GM21786 (cell line): ENCODE measurements around the gene SLC37A1.

ENCODE experiments used
- ATAC-seq: cut with Tn5 transposase; IDR thresholded peaks from one replicate; pipeline ENCODE4 v1.9.1; 2021; ENCODE audit not compliant: unreplicated experiment

SLC37A1 gene

DNA sequence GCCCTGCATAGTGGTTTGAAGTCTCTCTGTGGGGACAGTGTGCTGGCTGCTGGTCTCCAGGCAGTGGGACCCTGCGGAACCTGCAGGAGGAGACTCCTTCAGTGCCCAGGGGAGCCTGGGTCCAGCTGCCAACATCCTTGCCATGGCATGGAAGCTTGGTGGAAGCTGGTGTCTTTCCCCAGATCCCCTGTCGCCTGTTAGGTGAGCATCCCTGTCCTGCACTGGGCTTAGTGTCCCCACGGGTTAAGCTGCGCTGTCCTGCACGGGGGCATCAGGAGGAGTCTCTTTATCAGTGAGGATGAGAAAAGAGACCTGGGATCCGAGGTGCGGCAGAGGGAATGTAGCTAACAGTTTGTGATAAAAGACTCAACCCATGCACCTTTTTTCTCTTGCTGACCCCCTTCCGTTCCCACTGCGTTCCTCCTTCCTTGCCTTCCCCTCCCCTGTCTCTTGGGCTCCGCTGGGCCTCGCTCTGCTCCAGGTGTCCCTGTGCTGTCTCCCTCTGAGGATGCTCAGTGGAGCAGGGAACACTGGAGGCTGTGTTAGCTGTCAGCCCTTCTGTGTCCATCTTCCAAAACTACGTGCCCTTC, 59.3 kb downstream of the SLC37A1 start:
- no peak for ATAC-seq

DNA sequence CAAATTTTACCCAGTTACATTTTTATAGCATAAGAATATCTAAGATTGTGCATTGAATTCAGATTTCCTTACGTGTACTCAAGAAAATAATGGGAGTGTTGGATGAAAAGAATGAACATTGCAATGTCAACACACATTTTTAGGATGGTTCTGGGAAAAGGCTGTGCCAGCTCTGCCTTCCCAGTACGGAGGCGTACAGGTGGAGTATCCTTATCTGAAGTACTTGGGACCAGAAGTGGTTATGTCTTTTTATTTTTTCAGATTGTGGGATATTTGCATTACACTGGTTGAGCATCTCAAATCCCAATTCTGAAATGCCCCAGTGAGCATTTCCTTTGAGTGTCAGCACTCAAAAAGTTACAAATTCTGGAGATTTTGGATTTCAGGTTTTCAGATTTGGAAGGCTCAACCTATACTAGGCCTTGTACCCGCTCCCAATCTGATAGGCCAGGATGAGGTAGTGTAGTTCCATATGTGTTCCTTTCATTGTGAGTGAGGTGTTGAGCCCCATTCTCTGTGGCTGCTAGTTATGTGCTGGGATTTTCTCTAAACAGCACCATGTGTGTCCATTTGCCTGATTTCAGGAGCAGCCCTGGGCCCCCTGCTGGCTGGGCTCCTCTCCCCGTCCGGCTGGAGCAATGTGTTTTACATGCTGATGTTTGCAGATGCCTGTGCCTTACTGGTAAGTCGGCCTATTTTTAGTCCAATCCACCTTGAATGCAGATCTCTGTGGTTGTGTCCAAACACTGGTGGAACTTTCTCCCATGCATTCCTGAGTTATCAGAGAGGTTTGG, 60.8 kb downstream of the SLC37A1 start:
- ATAC-seq, result no peak

DNA sequence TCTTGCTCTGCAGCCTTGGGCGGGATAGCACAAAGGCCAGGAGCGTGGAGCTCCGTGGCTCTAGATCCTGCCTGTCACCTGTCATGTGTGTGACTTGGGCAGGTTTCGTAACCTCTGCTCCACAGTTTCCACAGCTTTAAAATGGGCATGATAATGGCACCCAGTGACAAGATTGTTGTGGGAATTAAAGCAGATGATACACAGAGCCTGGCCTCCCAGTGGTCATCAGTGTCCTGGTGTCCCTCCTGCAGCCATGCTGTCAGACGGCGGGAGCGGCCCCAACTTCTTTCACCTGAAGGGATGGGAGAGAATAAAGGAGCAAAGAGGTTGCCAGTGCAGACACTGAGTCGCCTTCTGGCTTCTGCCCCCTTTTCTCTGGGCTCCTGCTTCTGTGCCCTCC, 61.5 kb downstream of the SLC37A1 start:
- ATAC-seq, result no peak

DNA sequence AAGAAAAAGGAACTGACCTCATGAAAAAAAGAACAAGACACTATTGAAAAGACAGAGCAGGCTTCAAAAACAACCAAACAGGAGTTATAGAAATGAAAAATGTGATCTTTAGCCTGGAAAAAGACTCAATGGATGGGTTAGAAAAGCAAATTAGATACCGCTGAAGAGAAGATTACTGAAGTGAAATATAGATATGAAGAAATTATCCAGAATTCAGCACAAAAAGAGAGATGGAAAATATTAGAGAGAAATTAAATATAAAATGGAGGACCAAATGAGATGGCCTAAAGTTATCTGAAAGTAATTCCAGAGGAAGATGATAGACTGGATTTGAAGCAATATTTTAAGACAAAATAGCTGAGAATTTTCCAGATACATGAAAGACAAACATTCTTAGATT, 63.0 kb downstream of the SLC37A1 start:
- ATAC-seq, result no peak

DNA sequence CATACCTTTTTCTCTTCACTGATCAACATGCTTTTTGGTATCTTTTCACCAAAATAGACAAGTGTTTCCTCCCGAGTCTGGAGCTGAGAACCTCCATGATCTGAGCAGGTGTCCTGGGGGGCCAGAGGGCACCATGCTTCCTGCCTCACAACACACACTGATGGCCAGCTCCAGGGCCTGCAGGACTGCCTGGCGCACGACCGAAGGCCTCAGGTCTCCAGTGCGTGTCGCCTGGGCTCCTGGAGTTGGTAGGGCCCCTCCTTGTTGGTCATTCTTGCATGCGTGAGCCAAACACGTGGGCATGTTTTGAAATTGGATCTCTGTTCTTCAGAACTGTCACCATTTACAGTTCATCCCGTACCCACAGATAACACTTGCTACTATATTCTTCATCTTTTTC, 64.4 kb downstream of the SLC37A1 start:
- no peak for ATAC-seq

DNA sequence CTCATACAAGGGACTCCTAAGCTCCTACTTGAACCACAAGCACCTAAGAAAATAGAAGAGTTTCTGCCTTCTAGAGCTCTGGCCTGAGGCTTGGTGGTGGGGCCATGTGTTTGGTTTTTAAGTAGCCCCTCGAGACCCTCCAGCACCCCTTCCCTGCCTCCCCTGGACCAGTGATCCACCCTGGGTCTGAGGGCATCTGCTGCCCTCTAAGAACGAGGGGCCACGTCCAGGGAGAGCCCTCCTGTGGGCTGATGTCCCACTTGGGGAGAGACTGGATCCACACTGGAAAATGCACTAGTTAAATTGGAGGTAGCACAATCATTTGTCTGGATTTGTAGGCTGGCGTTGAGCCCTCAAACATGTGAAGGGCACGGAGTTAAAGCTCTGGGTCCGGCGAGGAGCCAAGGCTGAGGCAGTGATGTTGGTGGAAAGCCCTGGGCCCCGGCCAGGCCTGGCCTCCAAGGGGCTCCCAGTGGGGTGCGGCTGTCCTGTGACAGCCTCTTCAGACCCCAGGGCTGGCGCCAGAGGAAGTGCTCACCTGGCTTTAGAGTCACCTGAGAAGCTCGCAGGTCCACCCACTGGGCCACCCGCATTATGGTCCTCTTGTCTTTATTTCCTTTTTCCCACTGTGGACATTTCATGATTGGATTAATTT, 65.2 kb downstream of the SLC37A1 start:
- ATAC-seq, result no peak

DNA sequence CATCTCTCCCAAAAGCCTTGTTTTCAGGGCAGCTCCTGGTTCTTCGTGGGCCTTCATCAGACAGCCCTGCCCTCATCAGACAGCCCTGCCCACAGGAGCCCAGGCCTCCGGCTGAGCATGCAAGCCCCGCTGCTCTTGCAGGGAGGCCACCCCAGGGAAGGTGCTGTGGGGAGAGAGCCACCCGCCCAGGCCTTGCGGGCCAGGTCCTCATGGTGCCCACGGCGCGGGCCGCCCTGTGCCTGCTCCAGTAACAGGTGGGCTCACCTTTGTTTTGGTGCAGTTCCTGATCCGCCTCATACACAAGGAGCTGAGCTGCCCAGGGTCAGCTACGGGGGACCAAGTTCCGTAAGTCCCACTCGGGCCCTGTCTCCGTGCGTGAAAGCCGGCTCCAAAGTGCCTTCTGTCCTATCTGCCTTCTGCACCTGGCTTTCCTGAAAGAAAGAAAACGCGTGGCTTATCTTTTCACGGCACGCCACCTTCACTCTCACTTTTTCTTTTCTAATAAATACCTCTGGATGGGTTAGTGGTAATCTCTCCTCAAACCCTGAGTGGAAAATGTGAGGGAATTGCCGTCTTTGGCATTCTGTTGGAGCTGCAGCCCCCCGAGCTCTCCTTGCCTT, 65.9 kb downstream of the SLC37A1 start:
- ATAC-seq, result no peak

DNA sequence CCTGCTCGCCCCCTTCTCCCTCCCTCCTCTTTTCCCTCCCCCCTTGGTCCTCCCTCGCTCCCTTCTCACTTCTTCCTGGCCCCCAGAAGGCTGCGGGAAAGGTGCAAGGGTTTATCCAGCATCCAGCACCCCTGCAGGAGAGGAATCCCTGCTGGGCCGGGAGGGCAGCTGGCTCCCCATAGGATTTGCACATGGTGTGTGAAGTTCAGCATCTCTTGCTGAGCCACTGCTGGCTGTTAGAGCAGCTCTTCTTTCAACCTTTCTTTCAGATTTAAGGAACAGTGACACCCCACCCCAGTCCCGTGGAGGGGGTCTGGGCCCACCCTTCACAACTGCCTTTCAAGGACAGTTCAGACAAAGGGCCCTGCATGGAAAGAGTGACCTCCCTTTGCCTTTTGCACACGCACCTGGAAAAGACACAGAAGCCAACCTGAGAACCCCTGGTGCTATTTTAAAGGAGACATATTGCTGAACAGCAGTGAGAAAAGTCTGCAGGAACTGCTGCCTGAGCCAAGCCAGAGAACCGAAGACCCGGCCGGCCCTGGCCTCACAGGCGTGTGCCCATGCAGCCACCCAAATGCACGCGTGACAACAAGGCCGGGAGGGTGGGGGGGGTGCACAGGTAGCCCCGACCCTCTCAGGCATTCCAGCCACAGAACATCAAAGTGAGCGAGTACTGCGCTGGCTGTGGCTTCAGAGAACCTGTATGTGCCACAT, 66.6 kb downstream of the SLC37A1 start:
- no peak for ATAC-seq

DNA sequence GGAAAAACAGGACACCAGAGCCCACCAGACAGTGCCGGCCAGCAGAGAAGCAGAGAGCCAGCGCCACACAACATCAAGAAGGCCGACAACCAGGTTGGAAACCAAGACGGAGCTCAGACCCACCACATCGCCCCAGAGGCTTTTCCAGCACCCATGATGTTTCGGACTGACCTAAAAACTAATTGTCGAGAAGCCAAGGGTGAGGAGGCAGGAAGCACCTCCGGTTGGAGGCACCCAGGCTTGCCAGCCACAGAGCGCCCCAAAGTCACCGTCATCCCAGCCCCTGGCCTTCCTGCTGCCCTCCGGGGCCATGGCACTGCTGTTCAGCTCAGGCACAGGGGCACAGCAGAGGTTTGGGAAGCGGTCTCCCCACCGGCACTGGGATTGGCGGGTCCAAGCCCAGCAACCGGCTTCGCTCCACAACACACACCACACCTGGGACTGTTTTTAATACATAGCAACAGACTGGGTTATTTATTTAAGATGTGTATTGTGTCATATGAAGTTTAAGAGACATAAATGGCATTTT, 67.2 kb downstream of the SLC37A1 start:
- ATAC-seq, result no peak

DNA sequence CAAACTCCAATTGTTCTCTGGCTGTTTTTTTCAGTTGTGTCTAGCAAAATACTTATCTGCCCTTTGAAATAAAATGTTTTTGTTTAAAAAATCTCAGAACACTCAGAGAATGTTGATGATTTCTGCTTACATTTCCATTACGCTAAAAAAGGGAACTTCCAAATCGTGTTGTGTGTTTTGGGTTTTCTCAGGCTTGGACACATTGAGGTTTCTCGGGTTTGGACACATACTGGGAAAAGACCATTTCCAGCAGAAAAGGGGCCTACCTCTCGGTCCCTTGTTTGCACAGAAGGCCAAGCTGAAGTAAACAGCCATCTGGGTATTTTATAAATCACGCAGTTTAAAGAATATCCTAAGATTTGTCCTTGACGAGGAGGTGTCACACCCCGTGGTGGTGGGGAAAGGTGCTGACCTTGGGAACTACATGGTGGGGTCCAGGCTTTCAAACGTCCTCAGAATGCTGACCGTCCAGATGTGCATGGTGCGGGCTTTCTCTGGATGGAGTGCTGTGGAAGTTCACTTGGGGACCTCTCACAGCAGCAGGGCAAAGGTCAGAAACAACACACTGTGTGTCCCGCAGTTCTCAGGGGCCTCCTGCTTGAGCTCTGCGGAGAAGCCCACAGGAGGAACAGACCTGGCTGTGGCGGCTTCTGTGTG, 67.8 kb downstream of the SLC37A1 start:
- no peak for ATAC-seq

DNA sequence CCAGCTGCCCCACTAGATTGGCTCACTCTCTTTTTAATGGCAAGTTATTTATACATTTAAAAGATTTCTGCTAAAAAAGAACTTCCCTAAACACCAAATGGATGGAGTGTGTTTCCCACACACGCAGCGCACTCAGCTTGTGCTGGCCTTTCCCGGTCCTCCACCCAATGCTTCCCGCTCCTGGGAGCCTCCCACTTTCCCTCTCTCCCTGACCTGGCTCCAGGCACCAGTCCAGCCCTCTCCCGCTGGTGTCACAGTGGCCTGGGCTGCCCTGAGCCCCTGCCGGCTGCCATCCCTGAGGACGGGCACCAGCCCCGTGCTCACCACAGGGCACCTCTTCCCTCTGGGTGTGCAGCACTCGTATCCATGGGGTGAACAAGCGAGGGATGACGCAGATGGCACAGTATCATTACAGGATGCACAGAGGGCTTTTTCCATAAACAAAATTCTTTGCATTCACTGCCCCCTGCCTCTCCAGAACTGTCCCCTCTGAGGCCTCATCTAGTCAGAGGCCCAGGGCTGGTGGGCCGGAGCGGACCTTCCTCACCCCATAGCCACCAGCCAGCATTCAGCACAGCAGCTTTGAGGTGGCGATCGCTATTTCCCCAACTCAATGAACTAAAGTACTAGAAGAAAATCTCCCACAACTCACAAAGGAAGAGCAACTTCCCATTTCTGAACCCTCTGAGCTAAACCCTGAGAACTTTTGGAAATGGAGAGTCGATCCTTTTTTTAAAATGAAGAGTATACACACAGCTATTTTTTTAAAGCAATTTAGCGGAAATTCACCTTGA, 68.5 kb downstream of the SLC37A1 start:
- ATAC-seq, result no peak

DNA sequence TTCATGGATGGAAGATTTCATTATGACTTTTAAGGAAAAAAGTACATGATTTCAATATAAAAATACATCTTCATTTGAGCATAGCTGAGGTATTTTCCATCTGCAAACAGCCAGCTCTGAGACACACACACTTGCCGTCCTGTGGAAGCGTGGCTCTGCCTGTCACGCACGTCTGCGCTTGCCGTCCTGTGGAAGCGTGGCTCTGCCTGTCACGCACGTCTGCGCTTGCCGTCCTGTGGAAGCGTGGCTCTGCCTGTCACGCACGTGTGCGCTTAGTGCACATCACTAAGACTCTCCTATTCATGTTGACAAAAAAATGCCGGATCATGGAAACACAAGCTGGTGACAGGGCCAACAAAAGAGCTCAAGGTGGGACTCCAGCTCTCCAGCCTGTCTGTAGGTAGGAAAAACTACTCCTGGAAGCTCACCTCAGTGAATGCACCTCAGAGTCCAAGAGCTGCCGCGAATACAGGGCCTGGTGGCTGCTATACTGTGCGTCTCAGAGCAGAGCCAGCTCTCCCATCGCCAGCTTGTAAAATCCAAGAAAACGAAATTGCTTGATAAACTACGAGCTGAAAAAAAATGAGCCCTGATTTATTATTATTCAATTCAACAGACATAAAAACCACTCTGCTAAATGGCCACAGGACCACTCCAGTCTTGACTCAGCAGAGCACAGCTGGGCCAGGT, 69.3 kb downstream of the SLC37A1 start:
- ATAC-seq, result no peak

DNA sequence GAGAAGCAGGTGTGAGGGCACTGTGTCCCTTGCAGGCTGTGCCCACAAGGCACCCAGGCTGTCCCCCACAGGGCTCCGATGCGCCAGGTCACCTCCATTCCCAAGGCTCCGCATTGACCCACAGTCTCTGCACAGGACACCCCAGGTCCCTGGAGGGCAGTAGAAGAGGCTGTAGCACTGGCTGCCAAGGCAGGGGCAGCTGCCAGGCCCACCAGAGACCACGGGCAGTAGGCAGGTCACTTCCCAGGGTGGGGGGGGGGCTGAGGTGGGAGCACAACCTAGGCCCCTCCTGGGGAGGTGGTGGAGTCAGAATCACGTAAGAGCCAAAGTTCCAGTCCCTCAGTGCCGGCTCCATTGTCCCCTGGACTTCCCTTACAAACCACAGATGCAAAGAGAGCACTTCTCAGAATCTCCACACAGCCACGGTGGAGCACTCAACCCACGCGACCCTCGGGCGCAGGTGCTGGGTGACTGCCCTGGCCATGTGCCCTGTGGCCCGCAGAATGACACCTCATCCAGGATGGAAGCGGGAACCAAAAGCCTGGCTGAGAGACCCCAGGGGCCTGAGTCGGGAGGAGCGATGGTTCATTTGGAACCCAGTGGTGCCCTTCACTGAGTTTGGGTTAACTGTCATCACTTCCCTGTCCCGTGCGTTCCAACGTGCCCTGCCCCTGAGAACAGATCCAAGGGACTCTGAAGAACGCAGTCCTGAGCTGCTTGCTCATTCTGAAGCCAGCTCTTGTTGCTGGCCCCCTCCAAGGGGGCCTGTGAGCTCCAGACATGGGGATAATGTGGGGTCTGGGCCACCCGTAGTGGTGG, 70.0 kb downstream of the SLC37A1 start:
- no peak for ATAC-seq

DNA sequence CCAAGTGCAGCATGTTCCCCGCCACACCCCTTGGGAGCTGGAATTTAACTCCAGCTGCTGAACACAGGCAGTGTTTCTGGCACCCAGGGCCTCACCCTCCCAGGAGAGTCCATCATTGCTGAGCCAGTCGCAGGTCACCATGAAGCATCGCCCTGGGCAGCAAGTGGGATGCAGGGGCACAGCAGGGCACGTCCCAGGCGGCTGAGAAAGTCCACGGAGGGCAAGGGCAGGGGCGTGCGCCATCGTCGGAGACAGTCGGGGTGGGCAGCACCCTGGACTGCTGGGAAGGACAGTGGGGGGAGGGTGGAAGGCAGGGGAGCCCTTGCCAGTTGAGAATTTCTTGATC, 70.6 kb downstream of the SLC37A1 start:
- no peak for ATAC-seq

DNA sequence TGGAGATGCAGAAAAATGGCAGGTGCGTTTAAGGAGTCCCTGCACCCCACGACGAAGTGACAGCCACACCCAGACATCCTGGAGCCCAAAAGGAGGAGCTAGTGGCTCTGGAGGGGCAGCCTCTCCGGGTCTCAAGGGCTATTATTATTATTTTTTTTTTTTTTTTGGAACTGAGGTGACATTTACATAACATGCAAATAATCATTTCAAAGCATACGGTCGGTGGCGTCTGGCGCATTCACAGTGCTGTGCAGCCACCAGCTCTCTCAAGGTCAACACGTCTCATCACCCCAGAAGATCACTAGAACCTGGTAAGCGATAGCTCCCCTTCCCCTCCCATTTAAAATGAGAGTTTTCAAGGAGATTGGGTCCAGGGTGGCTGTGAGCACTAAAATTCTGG, 72.2 kb downstream of the SLC37A1 start:
- ATAC-seq, result no peak

DNA sequence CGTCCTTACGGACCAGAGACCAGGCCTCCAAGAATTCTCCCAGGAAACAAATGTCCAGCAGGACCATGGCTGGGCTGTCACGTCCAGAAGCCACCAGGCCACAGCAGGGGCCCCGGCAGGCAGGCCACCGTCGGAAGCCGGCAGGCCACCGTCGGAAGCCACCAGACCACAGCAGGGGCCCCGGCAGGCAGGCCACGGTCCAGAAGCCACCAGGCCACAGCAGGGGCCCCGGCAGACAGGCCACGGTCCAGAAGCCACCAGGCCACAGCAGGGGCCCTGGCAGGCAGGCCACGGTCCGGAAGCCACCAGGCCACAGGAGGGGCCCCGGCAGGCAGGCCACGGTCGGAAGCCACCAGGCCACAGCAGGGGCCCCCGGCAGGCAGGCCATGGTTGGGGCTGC, 72.8 kb downstream of the SLC37A1 start:
- no peak for ATAC-seq

DNA sequence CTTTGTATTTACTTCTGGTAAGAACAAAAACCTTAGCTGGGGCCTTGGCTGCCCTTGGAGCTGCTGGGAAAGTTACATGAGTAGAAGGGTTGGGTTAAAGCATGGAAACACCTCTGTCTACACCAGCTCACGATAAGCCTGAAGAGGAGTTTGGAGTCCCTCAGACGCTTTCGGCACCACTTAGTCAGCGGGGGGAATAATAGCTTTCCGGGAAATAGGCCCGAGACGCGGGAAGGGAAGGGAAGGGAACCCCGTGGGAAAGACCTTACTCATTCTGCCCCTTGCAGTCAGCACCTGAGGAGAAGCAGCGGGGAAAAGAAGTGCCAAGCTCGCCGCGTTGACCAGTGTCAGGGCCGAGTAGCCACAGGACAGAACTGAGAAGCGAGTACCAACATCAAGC, 73.4 kb downstream of the SLC37A1 start:
- ATAC-seq, result no peak

DNA sequence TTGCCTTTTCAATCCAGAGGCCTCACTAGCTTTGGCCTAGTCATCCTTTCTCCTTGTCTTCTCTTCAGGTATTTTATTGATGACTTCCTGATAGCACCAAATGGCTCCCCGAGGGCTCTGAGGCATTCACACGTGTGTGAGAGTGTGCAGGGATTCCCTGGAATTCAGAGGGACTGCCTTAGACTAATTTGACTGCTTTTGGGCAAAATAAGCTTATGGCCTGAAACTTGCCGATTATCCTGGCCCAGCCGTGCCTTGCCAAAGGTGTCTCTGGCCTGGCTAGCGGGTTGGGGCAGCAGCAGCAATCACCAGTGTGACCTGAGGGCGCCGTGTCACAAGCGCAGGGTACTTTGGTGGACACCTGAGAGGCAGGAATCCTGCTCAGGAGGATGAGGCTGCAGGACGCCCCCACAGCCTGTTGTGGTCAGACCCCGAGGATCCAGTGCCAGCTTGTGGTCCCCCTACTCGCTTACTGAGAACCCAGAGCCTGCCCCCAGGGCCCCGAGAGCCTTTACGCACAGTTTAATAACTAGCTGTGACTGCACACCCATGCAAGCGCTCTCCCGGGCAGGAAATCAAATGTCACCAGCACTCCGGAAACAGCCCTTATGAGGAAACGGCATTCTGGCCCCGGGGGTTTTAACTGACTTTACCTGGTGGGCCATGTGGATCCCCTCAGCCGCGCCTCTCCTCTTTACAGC, 76.9 kb downstream of the SLC37A1 start:
- ATAC-seq, result no peak
